Superior temporal gyrus (tissue), 1 donor: Measurements from ENCODE around the gene SORCS1.

Source experiments
- DNase-seq: peaks from one replicate; pipeline ENCODE4 v3.0.0-alpha.2; 2016; ENCODE audit errors: extremely low spot score

Gene SORCS1

GRCh38 chr10:106992055-106992454 is 172.5 kb downstream of the SORCS1 start:
- no peak for DNase-seq

- no peak for DNase-seq
These were observed 173.4 kb downstream of the SORCS1 start for GRCh38 chr10:106991091-106991490.

- DNase-seq: no peak
These were observed 177.1 kb downstream of the SORCS1 start for GRCh38 chr10:106987362-106987761.

- no peak for DNase-seq
These were observed 182.2 kb downstream of the SORCS1 start for GRCh38 chr10:106982268-106982667.

- no peak for DNase-seq
These were observed 182.9 kb downstream of the SORCS1 start for GRCh38 chr10:106981452-106982075.

GRCh38 chr10:106980495-106981451 is 183.7 kb downstream of the SORCS1 start:
- DNase-seq: no peak

- DNase-seq: no peak
These were observed 185.8 kb downstream of the SORCS1 start for GRCh38 chr10:106978756-106979155.

- DNase-seq: no peak
These were observed 190.8 kb downstream of the SORCS1 start for GRCh38 chr10:106973716-106974115.

- DNase-seq: no peak
These were observed 191.2 kb downstream of the SORCS1 start for GRCh38 chr10:106973288-106973687.

GRCh38 chr10:106972381-106972780 is 192.1 kb downstream of the SORCS1 start:
- DNase-seq: no peak

- no peak for DNase-seq
These were observed 193.1 kb downstream of the SORCS1 start for GRCh38 chr10:106971411-106971831.

GRCh38 chr10:106967452-106967851 is 197.1 kb downstream of the SORCS1 start:
- DNase-seq: no peak

- DNase-seq: no peak
These were observed 203.7 kb downstream of the SORCS1 start for GRCh38 chr10:106960812-106961211.

GRCh38 chr10:106959521-106959920 is 205.0 kb downstream of the SORCS1 start:
- DNase-seq: no peak

- DNase-seq: no peak
These were observed 205.7 kb downstream of the SORCS1 start for GRCh38 chr10:106958589-106959361.

GRCh38 chr10:106957823-106958588 is 206.5 kb downstream of the SORCS1 start:
- no peak for DNase-seq

GRCh38 chr10:106956216-106956915 is 208.1 kb downstream of the SORCS1 start:
- DNase-seq: no peak

- no peak for DNase-seq
These were observed 209.4 kb downstream of the SORCS1 start for GRCh38 chr10:106955133-106955532.

GRCh38 chr10:106952033-106952432 is 212.5 kb downstream of the SORCS1 start:
- no peak for DNase-seq

- no peak for DNase-seq
These were observed 214.6 kb downstream of the SORCS1 start for GRCh38 chr10:106949680-106950478.
